GM21515 (cell line): ENCODE measurements around the gene FZD10.

Source experiments
- ATAC-seq: cut with Tn5 transposase; IDR thresholded peaks from one replicate; pipeline ENCODE4 v1.9.1; 2021; ENCODE audit not compliant: unreplicated experiment

Gene FZD10, protein sequence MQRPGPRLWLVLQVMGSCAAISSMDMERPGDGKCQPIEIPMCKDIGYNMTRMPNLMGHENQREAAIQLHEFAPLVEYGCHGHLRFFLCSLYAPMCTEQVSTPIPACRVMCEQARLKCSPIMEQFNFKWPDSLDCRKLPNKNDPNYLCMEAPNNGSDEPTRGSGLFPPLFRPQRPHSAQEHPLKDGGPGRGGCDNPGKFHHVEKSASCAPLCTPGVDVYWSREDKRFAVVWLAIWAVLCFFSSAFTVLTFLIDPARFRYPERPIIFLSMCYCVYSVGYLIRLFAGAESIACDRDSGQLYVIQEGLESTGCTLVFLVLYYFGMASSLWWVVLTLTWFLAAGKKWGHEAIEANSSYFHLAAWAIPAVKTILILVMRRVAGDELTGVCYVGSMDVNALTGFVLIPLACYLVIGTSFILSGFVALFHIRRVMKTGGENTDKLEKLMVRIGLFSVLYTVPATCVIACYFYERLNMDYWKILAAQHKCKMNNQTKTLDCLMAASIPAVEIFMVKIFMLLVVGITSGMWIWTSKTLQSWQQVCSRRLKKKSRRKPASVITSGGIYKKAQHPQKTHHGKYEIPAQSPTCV

DNA sequence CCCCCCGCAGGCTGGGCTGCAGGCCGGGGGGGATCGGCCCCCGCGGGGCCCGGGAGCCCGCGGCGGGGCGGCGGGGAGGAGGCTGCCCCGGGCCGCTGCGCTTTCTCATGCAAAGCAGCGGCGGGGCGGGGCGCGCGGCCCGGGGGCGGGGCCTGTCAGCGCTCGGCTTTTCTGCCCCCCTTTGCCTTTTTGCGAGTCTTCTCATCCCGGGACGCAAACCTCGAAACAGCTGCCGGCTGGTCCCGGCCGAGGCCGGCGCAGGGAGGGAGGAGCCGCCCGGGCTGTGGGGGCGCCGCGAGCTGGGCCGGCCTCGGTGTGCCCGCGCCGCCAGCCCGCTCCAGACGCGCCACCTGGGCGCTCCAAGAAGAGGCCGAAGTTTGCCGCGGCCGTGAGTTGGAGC, at the start of gene FZD10:
TSS of gene FZD10 (plus strand) at position 198 of the 400 bp plus-strand sequence. CDS start 479 bp downstream, outside the sequence.
- no peak for ATAC-seq

DNA sequence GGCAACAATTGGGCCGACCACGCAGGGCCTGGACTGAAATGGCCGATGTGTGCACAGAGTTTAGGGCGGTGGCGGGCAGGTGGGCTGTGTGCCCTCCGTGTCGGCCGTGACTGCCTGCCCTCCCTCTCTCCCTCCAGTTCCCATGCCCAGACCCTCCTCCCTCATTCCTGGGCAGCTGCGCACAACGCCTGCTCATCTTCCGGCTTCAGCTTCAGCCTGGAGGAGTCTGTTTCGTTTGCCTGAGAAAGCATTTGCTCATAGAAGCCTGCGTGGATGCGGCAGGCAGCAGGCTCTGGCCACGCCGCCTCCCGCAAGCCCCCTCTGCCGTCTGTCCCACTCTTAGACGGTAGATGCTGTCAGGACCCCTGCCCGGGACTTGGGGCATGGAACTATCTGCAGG, 47.3 kb upstream of the FZD10 start:
- ATAC-seq = no peak

DNA sequence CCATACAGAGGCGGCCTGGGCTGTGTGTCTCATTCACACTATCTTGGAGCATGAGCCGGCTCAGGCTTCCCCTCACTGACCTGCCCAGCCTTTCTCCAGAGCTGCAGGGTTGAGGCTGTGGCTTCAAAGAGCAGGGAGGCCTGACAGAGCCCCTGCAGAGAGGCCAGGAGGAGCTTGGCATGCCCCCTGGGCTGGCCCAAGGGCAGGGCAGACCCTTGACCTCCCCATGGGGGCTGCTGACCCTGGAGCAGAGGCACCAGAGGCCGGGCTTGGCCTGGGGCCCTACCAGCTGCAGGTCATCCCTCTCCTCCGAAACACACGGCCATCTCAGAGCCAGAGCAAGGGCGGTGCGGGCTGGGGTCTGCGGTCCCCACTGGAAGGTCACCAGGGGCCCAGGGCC, 46.6 kb upstream of the FZD10 start:
- ATAC-seq = no peak

DNA sequence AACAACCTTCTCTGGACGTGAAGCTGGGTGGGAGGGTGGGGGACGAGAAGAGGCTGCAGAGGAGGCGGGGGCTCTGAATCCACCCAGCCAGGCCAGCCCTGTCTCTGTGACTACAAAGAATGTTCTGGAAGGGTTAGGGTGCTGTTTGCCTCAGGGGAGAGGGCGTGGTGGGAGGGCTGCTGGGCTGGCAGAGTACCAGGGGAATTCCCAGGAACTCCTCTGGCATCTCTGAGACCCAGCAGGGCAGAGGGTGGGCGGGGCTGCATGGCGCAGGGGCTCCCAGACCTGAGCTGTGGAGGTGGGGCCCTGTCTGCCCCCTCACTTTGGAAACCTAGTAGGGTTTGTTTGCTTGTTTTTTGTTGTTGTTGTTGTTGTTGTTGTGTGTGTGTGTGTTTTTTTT, 45.5 kb upstream of the FZD10 start:
- ATAC-seq = no peak

DNA sequence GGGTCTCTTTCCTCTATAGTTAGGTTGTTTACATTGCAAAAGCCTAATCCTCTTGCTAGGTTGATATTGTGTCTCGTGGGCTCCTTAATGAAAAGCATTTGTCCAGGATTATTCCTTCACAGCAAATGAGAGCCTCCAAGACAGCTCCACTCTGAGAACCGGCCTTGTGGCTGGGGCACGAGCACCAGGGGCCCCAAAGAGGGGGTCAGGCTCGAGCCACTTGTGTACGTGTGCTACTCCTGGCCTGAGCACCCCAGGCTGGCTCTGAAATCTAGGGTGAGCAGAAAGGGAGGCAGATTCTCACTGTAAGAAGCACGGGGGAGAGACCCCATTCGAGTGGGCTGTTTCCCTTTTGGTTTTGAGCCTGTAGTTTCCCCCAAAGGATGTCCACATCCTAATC, 45.0 kb upstream of the FZD10 start:
- no peak for ATAC-seq

DNA sequence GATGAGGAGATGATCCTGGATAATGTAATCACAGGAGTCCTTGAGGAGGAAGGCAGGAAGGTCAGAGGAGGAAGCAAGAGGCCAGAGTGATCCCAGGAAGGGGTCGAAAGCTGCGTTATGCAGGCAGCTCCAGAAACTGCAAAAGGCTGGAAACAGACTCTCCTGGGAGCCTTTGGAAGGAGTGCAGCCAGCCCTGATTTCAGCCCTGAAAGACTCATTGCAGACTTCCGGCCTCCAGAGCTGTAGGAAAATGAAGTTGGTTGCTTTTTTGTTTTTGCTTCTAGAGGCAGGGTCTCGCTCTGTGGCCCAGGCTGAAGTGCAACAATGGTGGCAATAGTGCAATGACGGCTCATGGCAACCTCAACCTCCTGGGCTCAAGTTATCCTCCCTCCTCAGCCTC, 44.6 kb upstream of the FZD10 start:
- ATAC-seq = no peak

DNA sequence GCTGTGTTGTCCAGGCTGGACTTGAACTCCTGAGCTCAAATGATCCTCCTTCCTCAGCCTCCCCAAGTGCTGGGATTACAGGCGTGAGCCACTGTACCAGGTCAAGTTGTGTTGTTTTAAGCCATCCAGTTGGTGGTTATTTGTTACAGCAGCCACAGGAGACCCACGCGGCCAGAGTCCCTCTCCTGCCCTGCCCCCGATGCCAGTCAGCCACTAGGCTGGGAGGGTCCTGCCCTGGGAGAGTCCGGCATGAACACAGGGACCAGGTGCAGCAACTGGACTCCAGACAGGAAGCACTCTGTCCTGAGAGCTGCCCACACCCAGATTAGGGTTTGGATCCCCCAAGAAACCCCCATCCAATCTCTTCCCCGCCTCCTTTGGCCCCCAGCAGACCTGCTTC, 44.1 kb upstream of the FZD10 start:
- ATAC-seq = no peak

DNA sequence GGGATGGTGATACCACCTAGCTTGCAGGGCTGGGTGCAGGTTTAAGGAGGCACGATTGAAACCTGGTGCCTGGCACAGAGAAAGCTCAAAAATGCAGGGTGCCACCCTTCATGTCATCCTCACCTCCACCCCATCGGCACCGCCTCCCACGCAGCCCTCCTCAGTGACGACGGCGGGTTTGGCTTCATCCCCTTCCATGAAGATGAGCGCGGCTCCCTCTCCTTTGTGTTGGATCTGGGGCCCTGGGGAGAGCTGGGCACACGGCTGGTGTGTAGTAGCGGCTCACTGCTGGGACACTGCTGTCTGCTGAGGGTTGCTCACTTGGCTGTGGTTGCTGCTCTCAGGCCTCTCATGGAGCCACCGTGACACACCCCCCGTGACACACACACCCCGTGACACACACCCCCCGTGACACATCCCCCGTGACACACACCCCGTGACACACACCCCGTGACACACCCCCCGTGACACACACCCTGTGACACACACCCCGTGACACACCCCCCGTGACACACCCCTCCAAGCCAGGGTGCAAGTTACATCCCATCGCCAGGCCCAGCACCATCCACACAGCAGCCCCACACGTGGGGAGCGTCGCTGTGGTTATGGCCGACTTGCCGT, 42.9 kb upstream of the FZD10 start:
- no peak for ATAC-seq

DNA sequence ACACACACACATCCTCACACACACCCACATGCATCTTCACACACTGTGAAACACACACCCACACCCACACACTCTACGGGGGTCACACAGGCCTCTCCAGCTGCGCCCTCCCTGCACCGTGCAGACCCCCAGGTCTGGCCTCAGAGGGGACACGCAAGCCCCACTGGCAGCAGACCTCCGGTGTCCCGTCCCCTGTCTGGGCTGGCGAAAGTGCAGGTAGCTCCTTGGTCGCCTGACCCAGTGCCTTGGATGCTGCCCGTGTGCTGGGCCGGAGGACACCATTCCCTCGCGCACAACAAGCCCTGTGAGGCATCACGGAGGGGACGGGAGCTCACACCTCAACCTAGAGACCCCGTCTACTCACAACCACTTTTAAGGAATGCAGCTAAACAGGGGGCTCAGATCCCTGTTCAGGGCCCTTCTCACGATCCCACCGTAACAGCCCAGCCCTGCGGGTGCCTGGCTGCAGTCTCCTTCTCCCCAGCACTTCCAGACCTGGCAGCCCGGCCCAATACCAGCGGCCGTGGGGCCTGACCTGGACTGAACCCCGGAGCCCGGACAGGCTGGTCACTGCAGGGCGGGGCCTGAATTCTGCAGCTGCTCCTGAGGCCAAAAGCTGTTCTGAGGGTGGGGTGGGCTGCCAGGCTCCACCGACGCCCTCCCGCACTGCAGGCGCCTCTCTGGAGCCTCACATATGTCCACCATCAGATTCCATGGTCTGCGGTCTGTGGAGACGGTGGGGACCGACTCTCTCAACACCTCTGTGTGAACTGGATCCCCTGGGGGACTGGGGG, 42.1 kb upstream of the FZD10 start:
- ATAC-seq = no peak

DNA sequence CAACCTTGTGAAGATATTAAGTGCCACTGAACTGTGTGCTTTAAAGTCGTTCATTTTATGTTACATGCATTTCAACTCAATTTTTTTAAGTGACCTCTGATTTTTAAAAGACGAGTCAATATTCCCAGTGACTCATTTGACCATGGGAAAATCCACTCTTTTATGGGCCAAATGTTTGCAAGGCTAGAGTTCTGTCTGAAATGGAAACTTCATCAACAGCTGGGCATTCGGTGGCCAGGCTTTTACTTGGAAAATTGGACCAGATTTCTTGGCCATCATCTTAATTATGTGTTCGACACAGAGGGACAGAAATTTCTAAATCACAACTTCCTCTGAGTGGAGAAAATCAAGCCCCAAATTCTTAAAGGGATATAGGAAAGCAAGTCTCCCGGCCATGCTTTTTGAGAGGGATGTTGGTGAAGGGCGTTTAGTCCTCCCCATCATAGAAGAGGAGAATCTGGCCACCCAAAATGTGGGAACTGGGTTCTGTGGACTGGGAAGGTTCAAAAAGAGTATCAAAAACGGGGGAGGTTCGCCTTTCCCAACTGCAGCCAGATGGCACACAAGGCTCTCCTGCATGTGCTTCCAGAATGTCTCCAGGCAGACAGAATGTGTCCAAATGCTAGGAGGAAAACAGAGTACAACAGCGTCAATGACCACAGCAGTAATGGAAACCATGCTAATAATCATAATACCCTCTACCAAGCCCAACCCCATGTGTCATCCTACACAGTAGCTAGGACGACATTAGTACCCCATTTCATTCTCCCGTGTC, 40.9 kb upstream of the FZD10 start:
- ATAC-seq = no peak

DNA sequence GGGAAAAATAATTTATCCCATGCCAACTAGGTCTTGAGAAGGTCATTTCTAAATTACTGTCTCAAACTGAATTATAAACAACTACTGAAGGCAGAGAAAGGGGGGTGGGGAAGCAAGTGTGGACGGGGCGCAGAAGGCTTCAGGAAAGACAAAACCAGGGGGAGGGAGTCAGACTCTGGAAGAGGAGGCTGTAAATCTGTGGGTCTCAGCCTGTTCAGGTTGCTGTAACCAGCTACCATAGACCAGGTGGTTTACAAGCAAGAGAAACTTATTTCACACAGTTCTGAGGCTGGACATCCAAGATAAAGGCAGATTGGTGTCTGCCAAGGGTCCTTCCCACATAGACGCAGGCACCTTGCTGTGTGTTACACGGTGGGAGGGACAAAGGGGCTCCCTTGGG, 39.9 kb upstream of the FZD10 start:
- no peak for ATAC-seq

DNA sequence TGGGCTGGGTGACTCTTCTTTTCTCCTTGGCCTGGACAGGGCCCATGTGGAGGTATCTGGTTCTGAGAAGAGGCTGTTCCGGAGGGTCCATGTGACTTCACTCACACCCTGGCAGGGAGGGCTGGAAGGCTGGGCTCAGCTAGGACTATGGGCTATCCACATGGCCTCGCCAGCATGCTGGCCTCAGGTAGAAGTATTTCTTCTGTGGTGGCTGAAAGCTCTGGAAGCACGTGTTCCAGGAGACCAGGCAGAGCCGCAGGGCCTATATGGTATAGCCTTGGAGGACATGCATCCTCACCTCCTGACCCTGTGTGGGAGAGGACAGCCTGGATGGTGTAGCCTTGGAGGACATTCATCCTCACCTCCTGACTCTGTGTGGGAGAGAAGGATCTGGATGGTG, 38.2 kb upstream of the FZD10 start:
- ATAC-seq = no peak

DNA sequence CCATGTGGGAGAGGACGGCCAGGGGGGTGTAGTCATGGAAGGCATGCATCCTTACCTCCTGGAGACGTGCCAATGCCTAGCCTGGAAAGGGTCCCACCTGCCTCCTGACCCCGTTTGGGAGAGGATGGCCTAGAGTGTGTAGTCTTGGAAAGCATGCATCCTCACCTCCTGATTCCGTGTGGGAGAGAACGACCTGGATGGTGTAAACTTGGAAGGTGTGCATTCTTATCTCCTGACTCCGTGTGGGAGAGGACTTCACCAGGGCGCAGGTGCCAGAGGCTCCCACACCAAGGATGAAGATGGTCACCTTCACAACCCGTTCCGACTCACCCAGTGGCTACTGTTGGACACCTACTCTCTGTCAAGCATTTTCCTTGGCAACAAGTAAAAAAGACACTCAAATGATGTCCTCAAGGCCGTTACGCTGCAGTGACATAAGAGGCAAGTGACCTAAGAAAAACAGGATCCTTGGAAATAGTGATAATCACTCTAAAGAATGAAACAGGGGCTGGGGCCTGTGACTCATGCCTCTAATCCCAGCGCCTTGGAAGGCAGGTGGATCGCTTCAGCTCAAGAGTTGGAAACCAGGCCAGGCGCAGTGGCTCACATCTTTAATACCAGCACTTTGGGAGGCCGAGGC, 37.5 kb upstream of the FZD10 start:
- ATAC-seq = no peak

DNA sequence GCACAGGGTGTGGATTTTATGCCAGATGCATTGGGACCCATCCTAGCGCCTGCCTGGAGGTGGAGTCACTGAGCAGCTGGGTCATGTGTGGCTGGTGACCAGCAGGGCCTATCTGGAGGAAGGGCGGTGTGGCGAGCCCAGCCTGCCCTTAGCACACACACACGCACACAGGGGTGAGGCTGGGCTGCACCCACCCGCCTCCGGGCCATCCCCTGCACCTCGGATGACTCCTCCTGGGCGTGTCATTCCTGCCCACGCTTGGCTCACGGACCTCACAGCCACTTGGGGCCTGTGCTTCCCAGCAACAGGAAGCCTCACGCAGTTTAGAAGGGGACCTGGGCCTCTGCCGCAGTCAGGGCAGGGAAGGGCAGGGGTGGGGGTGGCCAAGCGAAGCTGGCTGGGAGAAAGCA, 36.2 kb upstream of the FZD10 start:
- ATAC-seq = no peak

DNA sequence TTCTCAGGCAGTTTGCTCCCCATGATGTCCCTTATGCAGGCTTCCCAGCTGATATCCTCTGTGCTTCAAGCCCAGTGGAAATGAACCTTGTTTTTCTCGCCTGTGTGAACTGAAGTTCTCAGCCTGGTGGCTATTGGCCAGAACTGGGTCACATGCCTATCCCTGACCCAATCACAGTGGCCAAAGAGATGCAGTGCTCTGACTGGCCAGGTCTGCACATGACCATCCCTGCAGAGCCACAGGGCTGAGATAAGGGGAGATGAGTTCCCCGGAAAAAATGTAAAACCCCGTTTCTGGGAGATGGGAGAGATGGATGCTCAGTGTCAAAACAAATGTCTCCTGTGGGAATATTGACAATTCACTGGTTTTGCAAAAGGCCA, 34.7 kb upstream of the FZD10 start:
- no peak for ATAC-seq

DNA sequence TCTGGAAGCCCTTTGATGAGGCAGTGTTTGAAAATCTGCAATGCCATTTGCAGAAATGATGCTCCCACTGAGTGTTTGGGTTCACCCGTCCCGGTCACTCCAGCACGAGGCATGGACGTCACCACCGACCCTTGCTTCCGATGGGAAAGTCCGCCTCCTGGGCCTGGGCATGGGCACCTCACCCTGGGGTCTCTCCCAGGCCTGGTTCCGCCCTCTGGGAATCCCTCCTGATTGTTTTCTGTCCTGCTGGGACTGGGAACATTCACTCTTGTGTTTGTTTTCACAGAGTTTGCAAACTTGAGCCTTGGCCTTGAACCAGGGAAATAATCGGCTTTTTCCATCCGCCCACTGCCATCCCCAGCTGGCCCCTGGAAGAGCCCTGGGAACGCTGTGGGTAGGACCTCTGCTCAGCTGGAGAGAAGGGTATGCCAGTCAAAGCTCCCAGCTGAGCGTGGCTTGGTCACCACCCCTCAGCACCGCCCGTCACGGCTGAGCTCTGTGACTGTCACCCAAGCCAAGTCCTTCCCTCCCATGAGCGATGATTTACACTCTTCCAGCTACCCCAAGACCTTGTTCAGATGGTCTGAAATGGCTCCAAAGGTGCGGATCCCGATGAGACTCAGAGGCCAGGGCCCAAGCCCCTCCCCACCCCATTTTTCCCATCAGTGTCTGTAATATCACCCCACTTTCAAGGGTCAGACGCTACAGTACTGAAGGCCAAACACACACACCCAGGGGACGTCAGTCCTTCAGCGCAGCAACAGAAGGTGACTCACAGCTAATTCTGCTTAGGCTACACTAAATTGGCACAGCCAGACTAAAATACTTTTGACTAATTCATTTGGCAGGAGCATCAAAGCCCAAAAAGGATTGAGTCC, 34.1 kb upstream of the FZD10 start:
- no peak for ATAC-seq

DNA sequence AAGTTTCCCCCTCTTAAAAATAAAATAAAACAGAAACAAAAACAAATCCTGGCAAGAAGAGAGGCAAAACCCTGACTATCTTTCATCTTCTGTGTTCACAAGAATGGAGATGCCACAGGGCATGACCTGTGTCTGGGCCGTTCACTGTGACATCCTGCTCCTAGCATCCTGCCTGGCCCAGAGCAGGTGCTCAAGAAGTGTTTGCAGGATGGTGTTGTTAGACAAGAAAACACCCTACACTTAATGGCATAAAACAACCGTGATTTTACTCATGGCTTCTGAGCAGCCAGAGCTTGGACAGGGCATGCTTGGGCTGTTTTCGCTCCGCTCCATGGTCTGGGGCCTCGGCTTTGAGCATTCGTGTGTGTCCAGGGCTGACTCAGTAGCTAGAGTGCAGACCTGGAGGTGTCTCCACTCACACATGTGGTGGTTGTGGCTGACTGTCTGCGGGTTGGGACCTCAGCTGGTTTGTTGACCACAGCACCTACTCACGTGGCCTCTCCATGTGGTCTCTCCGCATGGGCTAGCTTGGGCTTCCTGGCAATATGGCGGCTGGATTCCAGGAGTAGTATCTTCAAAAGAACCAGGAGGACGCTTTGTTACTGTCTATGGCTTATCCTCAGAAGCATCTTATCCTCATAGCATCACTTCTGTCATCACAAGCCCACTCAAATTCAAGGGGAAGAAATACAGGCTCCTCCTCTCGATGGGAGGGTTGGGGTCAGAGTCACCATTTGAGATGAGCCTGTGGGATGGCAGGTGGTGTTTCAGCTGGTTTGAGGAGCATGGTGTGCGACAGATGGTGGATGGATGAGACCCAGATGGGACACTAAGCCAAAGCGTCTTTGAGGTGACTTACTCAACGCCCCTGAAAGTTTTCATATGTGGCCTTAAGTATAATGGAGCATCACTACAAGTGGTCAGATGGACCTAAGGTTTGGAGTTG, 33.2 kb upstream of the FZD10 start:
- ATAC-seq = no peak

DNA sequence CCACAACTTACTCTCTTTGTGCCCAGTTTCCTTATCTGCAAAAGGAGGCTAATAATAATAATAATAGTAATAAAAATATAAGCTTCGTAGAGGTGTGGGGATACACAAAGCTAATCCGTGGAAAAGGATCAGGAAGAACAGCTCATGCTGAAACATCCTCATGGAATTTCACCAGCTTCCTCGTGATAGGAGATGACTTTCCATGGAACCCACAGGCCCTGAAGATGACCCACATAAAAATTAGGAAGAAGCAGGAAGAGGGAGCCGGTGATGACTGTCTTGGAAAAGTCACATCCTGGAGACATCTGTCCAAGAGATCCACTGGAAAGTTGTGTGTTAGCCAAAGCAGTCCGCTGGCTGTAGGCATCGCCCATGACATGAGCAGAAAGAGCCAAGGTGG, 31.9 kb upstream of the FZD10 start:
- ATAC-seq = no peak
